GM20431 (cell line): ENCODE measurements around the gene ZNF367.

Experiments
- in situ Hi-C: fragments of 300-500 bp; cut with MseI, MboI; formaldehyde crosslinking; loops from one replicate; pipeline ENCODE4 v1.15.0; 2020; ENCODE audit warnings: low sequenced_read_pairs; ENCODE audit not compliant: unreplicated experiment

The ZNF367 gene

GRCh38 chr9:96411129-96411838, 6.9 kb downstream of the ZNF367 start:
- in situ Hi-C loops, result no loop called here

GRCh38 chr9:96408409-96409280, 9.5 kb downstream of the ZNF367 start:
- in situ Hi-C loops, result no loop called here

GRCh38 chr9:96400132-96400910, 17.8 kb downstream of the ZNF367 start:
- in situ Hi-C loops, result no loop called here

- in situ Hi-C loops, result no loop called here
Observed at GRCh38 chr9:96399325-96399633, 18.9 kb downstream of the ZNF367 start.

- in situ Hi-C loops, result no loop called here
Observed at GRCh38 chr9:96398582-96399324, 19.4 kb downstream of the ZNF367 start.

GRCh38 chr9:96395964-96396363, 22.2 kb downstream of the ZNF367 start:
- in situ Hi-C loops, result no loop called here

- in situ Hi-C loops, result no loop called here
Observed at GRCh38 chr9:96394832-96395496, 23.2 kb downstream of the ZNF367 start.

- in situ Hi-C loops, result no loop called here
Observed at GRCh38 chr9:96392263-96392662, 25.9 kb downstream of the ZNF367 start.

GRCh38 chr9:96391021-96391765, 27.0 kb downstream of the ZNF367 start:
- in situ Hi-C loops, result no loop called here

GRCh38 chr9:96388144-96388543, 30.0 kb downstream of the ZNF367 start:
- in situ Hi-C loops, result no loop called here

- in situ Hi-C loops, result no loop called here
Observed at GRCh38 chr9:96386157-96386556, 32.0 kb downstream of the ZNF367 start.

- in situ Hi-C loops, result no loop called here
Observed at GRCh38 chr9:96383165-96383942, 34.8 kb downstream of the ZNF367 start, which contains the start of gene SLC35D2. TSS of gene SLC35D2 (minus strand) at chr9:96383711. CDS start at chr9:96383634, 77 bp downstream.

GRCh38 chr9:96382839-96383164, 35.4 kb downstream of the ZNF367 start:
- in situ Hi-C loops, result no loop called here

- in situ Hi-C loops, result no loop called here
Observed at GRCh38 chr9:96382175-96382574, 36.0 kb downstream of the ZNF367 start.

GRCh38 chr9:96381696-96382095, 36.5 kb downstream of the ZNF367 start:
- in situ Hi-C loops, result no loop called here

- in situ Hi-C loops, result no loop called here
Observed at GRCh38 chr9:96381125-96381524, 37.0 kb downstream of the ZNF367 start.

GRCh38 chr9:96379461-96379860, 38.7 kb downstream of the ZNF367 start:
- in situ Hi-C loops, result no loop called here

GRCh38 chr9:96378187-96378586, 40.0 kb downstream of the ZNF367 start:
- in situ Hi-C loops, result no loop called here
